Measurements from ENCODE around the gene ZRSR2.
A peak's percentile ranks its signal among the peaks of the same experiment; 100 is the strongest.
"Not testable (repeated sequence)": the region's sequence is repeated elsewhere in the genome, so short reads cannot be mapped to it uniquely, and the experiment has no call there.

ZRSR2 gene, protein sequence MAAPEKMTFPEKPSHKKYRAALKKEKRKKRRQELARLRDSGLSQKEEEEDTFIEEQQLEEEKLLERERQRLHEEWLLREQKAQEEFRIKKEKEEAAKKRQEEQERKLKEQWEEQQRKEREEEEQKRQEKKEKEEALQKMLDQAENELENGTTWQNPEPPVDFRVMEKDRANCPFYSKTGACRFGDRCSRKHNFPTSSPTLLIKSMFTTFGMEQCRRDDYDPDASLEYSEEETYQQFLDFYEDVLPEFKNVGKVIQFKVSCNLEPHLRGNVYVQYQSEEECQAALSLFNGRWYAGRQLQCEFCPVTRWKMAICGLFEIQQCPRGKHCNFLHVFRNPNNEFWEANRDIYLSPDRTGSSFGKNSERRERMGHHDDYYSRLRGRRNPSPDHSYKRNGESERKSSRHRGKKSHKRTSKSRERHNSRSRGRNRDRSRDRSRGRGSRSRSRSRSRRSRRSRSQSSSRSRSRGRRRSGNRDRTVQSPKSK

DNA sequence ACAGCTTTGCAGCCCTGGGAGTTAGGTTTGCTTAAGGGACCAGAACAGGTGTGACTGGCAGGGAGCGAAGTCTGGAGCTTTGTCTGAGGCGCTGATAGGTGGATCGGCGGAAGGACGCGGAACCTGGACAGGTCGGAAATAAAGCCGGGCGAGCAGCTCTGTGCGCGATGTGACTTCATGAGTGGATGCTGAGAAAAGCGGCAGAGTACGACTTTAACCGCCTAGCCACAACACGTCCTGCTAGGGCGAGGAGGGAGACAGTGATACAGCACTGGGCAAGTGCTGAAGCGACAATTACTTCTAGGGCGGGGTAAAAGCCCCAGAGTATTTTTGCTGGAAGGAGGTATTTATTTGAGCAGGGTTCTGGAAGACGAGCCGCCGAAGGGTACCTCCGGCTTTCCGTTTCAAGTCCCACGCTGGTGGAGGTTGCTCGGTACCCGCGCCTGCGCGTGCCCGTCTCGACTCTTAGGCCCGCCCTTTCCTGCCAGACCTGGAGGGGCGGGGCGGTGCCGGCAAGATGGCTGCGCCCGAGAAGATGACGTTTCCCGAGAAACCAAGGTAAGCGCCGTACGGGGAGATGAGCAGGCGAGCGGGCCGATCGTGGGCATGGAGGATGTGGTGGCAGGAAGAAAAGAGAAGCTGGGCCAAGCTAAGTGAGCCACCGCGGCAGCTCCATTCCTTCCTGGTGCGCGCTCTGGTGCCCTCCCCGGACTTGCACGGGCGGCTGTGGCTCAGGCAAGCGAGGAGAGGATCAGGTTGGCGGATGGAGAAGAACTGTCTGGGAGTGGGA is at the start of gene ZRSR2:
Gene ZRSR2, plus strand, starts transcription at position 506 of the 790 bp plus-strand sequence. Its CDS starts 12 bp downstream, at position 518.
- peak; percentile 60 for DNase-seq

GRCh38 chrX:15744181-15744867 is 46.0 kb upstream of the ZRSR2 start:
- no peak for DNase-seq

DNA sequence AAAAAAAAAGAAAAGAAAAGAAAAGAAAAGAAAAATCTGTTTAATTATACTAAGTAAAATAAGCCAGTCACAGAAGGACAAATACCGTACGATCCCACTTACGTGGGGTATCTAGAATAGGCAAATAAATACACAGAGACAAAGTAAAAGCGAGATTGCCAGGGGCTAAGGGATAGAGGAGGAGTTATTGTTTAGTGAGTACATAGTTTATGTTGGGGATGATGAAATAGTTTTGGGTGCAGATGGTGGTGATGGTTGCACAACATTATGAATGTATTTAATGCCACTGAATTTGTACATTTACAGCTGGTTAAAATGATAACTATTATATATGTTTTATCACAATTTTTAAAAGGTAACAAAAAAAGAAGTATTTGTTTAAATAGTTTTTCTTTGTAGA is 45.1 kb upstream of the ZRSR2 start:
- DNase-seq: no peak

- DNase-seq: not testable (repeated sequence)
Measured at GRCh38 chrX:15746651-15747050, 43.6 kb upstream of the ZRSR2 start.

DNA sequence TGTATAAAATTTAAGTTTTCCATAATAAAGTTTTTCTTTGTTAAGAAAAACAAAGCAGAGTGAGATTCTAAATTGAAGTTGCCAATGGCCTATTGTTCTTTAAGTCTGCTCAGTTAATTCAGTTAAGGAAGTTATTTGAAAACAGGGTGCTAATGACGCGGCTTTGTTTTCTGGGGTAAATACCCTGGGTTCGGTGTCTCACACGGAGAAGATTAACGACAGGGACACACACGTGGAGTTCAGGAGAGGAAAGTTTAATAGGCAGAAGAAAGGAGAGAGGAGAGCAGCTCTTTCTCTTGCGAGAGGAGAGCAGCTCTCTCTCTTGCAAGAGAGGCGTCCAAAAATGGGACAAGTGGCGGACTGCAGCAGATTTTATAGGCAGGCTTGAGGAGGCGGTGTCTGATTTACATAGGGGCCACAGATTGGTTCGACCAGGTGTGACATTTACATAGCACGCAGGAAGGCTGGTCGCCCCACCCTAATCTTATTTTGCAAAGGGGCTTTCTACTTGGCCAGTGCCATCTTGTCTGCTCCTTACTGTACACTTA is 42.6 kb upstream of the ZRSR2 start:
- DNase-seq: no peak

- no peak for DNase-seq
Measured at GRCh38 chrX:15748841-15749240, 41.4 kb upstream of the ZRSR2 start.

GRCh38 chrX:15749642-15750610 is 40.4 kb upstream of the ZRSR2 start:
- DNase-seq: no peak

DNA sequence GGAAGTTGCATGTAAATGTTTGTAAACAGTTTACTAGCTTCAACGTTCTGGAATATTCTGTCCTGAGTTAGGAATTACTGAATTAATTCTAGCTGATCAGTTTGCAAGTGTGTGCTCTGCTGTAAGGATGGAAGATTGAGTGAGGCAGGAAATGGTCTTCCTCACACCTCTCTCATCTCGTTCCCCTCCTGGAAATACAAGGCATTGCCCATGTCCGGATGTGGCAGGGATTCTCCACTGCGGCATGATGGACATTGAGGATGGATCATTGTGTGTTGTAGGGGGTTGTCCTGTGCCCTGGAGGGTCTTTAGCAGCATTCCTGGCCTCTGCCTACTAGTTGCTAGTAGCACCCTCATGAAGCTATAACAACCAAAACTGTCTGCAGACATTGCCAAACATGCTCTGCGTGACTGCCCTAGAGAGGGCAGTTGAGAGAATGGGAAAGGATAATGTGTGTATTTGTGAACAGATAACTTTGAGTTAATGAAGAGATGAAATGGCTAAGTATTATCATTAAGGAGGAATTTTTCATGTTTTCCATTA is 39.6 kb upstream of the ZRSR2 start:
- DNase-seq: no peak

DNA sequence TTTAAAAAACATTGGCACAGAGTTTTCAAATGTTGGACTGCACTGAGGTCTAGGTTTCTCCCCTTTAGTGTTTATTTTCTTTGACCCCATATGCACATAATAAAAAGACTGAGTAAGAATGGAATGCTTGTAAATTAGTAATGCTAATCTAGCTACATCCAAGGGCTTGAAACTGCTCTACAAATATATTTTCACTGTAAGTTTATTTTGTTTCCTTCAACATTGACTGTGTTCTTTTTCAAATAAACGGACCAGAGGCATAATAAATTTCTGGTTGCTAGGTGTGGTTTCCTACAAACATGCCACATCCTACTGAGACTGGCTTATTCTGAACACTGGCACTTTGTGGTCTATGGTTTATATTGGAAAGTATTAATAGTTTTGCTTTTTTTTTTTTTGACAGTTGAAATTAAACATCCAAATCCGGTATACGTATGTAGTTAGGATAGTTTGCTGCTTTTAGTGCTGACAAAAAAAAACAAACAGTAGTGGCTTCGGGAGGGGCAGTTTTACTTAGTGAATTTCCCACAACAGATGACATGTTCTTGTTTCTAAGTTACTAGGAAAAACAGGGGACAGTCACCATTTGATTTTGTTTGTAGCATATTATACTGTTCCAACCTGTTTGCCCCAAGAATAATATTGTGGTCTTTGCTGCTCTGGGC is 39.0 kb upstream of the ZRSR2 start:
- DNase-seq: no peak

GRCh38 chrX:15755091-15755490 is 35.2 kb upstream of the ZRSR2 start:
- no peak for DNase-seq

DNA sequence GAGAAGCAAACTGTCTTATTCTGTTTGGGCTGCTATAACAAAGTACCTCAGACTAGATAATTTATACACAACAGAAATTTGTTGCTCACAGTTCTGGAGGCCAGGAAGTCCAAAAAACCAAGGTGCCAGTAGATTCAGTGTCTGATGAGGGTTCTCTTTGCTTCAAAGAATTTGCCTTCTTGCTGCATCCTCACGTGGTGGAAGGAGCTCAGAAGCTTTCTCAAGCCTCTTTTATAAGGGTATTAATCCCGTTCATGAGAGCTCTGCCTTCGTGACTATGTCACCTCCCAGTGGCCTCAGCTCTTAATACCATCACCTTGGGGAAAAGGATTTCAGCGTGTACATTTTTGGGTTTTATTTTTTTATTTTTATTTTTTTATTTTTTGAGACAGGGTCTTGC is 32.1 kb upstream of the ZRSR2 start:
- no peak for DNase-seq

DNA sequence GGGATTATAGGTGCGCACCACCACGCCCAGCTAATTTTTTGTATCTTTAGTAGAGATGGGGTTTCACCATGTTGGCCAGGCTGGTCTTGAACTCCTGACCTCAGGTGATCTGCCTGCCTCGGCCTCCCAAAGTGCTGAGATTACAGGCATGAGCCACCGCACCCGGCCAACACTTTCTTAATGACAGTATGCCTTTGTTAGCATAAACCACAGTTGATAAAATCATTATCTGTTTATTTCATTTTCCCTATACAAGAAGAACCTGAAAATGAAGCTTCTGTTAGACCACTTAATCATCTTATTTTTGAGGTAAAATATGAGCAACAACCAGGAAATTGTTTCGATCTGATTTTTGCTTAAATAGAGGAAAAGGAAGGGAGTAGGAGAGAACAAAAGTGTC is 30.4 kb upstream of the ZRSR2 start:
- not testable (repeated sequence) for DNase-seq

- DNase-seq: no peak
Measured at GRCh38 chrX:15761564-15762191, 28.6 kb upstream of the ZRSR2 start.

DNA sequence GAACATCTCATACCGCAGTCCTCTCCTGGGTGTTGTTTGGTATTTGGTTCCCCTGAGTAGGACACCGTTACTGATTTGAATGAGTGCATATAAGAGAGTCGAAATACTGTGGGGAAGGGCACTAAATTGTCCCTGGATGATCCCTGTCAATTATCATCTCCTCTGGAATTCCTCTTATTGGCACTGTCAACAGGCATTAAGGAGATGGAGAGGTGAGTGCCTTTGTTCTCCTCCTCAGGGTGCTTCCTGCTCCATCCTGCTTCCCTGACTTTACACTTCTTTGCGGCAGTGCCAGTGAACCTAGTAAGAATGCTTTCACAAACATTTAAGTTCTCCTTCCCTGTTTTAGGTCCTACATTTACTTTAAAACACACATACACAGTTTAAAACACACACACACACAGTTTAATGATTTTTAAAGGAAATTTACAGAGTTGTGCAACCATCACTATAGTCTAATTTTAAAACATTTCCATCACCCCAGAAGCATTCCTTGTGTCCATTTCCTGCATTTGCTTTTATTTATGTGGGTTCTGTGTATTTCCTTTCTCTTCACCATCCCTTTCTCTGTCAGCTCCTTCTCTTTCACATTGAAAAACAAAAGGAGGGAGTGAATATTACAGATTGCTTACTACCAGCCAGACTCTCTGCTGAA is 20.9 kb upstream of the ZRSR2 start:
- DNase-seq: no peak

GRCh38 chrX:15781961-15782699 is 8.2 kb upstream of the ZRSR2 start:
- DNase-seq: no peak

GRCh38 chrX:15785176-15785750 is 5.0 kb upstream of the ZRSR2 start:
- no peak for DNase-seq

DNA sequence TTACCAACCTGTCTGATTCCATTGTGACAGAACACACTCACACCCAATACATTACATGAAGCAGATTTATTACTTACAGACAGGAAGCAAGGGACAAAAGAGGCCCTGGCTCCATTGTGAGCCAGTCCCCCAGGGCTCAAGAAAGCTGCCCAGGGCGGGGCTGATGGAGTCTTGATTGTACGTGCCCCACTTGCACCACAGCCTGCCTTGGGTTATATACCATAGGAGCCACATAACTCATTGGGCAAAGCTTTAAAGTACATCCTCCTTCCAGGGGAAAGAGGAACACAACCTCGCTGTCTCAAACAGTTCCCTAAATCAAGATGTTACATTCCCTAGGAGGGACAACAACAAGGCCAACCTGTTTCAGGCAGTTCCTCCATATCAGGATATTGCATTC is 3.4 kb upstream of the ZRSR2 start:
- DNase-seq: no peak

DNA sequence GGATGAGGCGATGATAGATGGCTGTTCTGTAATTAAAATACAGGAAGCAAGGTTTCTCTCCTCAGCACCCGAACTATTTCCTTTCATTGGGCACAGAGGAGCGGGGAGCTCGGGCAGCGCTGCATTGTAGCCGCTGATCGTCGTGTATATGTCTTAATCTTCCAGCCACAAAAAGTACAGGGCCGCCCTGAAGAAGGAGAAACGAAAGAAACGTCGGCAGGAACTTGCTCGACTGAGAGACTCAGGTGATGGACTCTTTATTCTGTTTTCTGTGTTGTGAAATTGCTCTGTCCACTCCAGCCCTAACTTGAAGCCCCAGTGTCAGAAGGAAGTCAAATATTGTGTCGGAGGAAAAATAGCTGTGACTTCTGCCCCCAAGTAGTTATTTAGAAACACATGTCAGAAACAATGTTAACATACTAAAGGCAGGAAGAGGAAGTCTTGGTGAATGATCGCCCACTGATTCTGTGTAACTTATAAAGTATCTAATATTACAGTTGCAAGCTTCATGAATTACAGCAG is 546 bp downstream of the ZRSR2 start:
- DNase-seq: no peak

GRCh38 chrX:15797707-15798106 is 7.4 kb downstream of the ZRSR2 start:
- DNase-seq: no peak

Measured in NCI-H2029 (cell line).